D721Med (cell line): ENCODE measurements around the gene PRLR.

Experiments
- DNase-seq: peaks from one replicate; pipeline ENCODE4 v3.0.0; 2011; ENCODE audit warnings: low spot score; ENCODE audit not compliant: insufficient read length
- FAIRE-seq: peaks from 2 replicates; lab custom pipeline; 2011; peaks lifted over from hg19 to GRCh38; lab: Jason Lieb, UNC
- CTCF ChIP-seq: IDR thresholded peaks from 2 replicates; pipeline ENCODE4 v1.5.1; 2012; ENCODE audit warnings: mild to moderate bottlenecking, control low read depth; ENCODE audit not compliant: insufficient read depth; ENCODE audit errors: missing control alignments

The PRLR gene

GRCh38 chr5:35223787-35224395, 6.4 kb downstream of the PRLR start:
- TF ChIP-seq CTCF = no peak
- DNase-seq (no peak), FAIRE-seq (no peak)

DNA sequence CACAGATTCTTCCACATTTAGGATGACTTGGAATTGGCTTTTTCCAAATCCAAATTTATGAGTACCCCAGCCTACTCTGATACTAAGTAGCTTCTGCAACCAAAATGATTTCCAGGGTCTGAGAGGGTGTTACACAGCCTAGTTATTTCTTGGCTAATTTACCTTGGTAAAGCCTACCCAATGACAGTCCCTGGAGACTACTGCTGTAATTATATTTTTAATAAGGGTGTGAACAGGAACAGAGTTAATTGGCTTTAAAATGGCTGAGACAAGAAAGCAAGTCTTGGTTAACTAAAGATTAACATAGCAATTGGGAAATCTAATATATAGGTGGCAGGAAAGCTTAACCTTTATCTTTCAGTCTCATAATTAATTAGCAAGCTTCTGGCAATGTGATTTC, 9.3 kb downstream of the PRLR start:
- FAIRE-seq (no peak), DNase-seq (no peak)
- TF ChIP-seq CTCF = no peak

GRCh38 chr5:35218981-35219380, 11.3 kb downstream of the PRLR start:
- FAIRE-seq (no peak), DNase-seq (no peak)
- TF ChIP-seq CTCF = no peak

DNA sequence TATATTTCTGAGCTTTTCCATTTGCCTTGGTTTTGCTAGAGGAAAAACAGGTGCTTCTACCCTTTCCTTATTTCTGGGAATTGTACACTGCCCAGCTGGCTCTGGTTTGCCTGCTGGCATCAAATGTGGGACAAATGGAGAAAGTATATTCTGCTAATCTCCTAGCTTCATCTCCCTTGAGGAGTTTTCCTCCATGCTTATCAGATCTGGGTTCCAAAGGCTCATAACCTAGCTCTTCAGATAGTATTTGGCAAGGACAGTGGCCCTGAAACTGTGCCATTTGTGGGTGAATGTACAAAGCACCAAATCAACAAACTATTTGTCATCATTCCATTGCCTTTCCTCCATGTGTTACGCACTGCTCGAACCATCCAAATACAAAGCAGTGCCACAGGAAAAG, 16.2 kb downstream of the PRLR start:
- no peak for DNase-seq
- FAIRE-seq = no peak
- no peak for TF ChIP-seq CTCF

DNA sequence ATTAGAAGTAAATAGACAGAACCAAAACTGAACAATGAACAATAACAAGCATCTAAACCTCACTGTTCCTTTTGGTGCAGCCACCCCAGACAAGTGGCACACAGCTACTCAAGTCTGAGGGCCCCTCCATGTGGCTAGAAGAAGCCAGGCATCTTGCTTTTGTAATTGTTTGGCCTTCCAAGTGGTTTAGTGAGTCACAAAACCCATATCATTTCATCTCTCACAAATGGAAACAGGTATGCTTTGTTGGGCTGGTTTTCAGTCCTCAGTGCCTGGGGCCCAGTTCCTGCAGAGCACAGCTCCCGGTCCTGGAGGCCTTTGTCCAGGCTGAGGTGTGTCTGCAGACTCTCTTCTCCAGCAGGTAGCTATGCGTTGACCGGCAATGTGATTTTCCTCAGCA, 16.7 kb downstream of the PRLR start:
- DNase-seq (no peak), FAIRE-seq (no peak)
- TF ChIP-seq CTCF = no peak

DNA sequence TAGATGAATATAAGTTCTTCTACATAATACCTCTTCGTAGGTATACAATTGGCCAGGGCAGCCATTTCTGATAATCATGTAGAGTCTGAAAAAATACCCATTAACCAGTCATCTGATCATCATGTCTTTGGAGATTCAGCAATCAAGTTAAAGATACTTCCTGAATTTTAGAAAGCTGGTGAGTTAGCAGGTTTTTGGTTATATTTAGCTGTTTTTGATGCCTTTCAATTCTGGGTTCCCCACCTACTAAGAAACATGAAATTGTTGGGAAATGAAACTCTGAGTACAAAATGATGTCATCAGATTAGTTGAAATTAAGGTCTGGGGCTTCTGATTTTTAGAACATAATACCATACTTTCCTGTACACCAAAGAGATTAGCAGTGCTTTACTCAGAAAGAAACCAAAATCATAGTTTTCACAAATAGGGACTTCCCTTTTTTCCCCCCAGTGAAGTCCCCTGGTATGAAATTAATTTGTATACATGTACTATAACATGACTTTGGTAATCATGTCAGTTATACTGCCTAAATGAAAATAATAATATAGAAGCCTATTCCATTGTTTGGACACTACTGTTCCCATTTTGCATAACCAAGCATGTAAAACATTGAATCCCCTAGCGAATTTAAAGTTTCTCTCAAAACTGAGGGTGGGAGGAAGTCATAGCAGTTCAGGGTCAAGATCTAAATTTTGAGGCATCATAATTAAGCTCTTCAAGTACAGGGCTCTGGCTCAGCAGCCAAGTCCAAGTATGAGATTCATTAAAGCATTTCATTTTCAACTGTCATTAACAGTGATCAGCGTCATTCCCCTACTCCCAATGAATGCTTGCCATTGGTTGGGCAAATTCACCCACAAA, 17.9 kb downstream of the PRLR start:
- FAIRE-seq = no peak
- no peak for TF ChIP-seq CTCF
- no peak for DNase-seq

DNA sequence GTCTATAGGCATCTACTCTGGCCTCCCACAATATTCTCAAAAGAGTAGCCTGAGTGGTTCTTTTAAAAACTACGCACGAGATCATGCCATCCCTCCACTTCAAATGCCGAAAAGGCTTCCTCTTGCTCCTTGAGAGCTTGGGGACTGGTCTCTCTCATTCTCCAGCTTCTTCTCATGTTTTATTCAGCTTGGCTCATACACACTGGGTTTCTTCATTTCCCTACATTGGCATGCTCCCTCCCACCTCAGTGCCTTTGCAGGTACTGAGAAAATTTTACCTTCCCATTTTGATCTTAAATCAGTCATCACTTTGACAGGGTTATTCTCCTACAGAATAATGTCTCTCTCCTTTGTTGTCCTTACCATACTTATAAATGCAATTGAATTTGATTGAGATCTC, 20.4 kb downstream of the PRLR start:
- DNase-seq = no peak
- FAIRE-seq = no peak
- no peak for TF ChIP-seq CTCF
